GM12878 (cell line): Measurements from ENCODE around the gene CDC6. TPM values are rescaled to one million over a fixed set of nuclear protein-coding genes. Genes with fewer than 3 reads are reported as not detected.

Source experiments
- POLR2AphosphoS5 ChIP-seq: IDR thresholded peaks from 2 replicates; pipeline ENCODE4 v1.6.1; 2011; ENCODE audit warnings: mild to moderate bottlenecking, low read length, inconsistent platforms
- RUNX3 ChIP-seq: IDR thresholded peaks from 2 replicates; pipeline ENCODE4 v1.6.1; 2012; ENCODE audit warnings: low read length, inconsistent platforms
- YY1 ChIP-seq: IDR thresholded peaks from 2 replicates; pipeline ENCODE4 v1.6.1; 2011; ENCODE audit warnings: low read depth, mild to moderate bottlenecking, low read length
- polyA plus RNA-seq, 11 experiments: library from polyadenylated mRNA; depleted of rRNA in 4 of 11; unstranded in 6 of 11; stranded (reverse) in 5 of 11; fragments of >200 nt; fragmentation: Nextera tagmentation in 4 of 11; fragmentation: Illumina TruSeq in 1 of 11; extraction: Ambion mirVana in 4 of 11; extraction: Trizol in 1 of 11; gene quantifications; 1 replicate in 1 of 11; 2 replicates in 10 of 11; pipeline versions ENCODE4 v1.2.1 to v1.2.3, GENCODE V29; 2011 to 2016; ENCODE audit warnings: inconsistent platforms in 2 of 11, missing spikeins in 2 of 11, low read depth in 1 of 11
- total RNA-seq, 4 experiments: library from RNA; depleted of rRNA in 3 of 4; stranded (reverse); fragments of >200 nt in 3 of 4; fragmentation: Illumina TruSeq in 1 of 4; extraction: Trizol in 1 of 4; gene quantifications; 2 replicates each; pipeline versions ENCODE4 v1.2.1 to v1.2.3, GENCODE V29; 2013 to 2021
- TF ChIP-seq, protein P1 (sequence below): fragments of 450-650 bp; IDR thresholded peaks from 2 replicates; pipeline ENCODE4 v1.6.1; 2016; ENCODE audit warnings: mild to moderate bottlenecking, moderate library complexity, borderline replicate concordance
- TF ChIP-seq, protein P2 (sequence below): fragments of 450-650 bp; IDR thresholded peaks from 2 replicates; pipeline ENCODE4 v1.6.1; 2016; ENCODE audit warnings: mild to moderate bottlenecking

The CDC6 gene
- total and polyA plus RNA-seq, 10 of the 15 experiments (the other 5 are each of a cell fraction or from before 2014, with no cell fraction given): 13.3 to 60.9 (median 47.6) TPM

DNA sequence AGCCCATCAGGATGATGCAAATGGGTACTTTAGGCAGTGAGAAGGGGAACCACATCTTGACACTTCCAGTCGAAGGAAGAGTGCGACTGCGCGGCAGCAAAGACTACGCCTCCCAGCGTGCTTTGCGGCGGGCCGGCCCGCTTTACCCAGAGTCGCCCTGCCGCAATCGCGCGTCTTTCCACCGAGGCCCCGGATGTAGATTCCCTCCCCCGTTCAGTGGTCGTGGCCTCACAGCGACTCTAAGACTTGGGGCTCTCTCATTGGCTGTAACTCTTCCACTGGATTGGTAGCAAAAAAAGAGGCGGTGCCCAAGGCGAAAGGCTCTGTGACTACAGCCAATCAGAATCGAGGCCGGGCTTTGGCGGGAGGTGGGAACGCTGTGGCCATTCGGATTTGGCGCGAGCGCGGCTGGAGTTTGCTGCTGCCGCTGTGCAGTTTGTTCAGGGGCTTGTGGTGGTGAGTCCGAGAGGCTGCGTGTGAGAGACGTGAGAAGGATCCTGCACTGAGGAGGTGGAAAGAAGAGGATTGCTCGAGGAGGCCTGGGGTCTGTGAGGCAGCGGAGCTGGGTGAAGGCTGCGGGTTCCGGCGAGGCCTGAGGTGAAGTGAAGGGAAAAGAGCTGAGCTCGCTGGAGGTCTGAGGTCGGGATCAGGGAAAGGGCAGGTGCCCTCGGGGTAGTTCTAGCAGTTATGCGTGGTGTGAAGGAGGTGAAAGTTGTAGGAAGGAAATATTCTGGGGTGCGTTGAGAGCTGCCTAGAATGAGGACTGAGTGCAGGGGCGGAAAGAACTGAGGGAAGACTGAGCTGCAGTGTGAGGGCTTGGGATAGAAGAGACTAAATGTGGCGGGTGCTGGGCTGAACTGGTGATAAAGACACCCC, at the start of gene CDC6 (continued):
- TF ChIP-seq POLR2AphosphoS5 (peak; percentile 91), YY1 (peak; percentile 63), RUNX3 (peak; percentile 63; the same call in 1 of the 2 replicates)
- TF ChIP-seq, protein P1, sequence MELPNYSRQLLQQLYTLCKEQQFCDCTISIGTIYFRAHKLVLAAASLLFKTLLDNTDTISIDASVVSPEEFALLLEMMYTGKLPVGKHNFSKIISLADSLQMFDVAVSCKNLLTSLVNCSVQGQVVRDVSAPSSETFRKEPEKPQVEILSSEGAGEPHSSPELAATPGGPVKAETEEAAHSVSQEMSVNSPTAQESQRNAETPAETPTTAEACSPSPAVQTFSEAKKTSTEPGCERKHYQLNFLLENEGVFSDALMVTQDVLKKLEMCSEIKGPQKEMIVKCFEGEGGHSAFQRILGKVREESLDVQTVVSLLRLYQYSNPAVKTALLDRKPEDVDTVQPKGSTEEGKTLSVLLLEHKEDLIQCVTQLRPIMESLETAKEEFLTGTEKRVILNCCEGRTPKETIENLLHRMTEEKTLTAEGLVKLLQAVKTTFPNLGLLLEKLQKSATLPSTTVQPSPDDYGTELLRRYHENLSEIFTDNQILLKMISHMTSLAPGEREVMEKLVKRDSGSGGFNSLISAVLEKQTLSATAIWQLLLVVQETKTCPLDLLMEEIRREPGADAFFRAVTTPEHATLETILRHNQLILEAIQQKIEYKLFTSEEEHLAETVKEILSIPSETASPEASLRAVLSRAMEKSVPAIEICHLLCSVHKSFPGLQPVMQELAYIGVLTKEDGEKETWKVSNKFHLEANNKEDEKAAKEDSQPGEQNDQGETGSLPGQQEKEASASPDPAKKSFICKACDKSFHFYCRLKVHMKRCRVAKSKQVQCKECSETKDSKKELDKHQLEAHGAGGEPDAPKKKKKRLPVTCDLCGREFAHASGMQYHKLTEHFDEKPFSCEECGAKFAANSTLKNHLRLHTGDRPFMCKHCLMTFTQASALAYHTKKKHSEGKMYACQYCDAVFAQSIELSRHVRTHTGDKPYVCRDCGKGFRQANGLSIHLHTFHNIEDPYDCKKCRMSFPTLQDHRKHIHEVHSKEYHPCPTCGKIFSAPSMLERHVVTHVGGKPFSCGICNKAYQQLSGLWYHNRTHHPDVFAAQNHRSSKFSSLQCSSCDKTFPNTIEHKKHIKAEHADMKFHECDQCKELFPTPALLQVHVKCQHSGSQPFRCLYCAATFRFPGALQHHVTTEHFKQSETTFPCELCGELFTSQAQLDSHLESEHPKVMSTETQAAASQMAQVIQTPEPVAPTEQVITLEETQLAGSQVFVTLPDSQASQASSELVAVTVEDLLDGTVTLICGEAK: peak; percentile 70; the same call in 1 of the 2 replicates
- TF ChIP-seq, protein P2, sequence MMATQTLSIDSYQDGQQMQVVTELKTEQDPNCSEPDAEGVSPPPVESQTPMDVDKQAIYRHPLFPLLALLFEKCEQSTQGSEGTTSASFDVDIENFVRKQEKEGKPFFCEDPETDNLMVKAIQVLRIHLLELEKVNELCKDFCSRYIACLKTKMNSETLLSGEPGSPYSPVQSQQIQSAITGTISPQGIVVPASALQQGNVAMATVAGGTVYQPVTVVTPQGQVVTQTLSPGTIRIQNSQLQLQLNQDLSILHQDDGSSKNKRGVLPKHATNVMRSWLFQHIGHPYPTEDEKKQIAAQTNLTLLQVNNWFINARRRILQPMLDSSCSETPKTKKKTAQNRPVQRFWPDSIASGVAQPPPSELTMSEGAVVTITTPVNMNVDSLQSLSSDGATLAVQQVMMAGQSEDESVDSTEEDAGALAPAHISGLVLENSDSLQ: peak; percentile 56
- TF ChIP-seq, all 136 proteins: peak for 45
